HG03432 (cell line): ENCODE measurements around the gene FAM111A.
A peak's percentile ranks its signal among the peaks of the same experiment; 100 is the strongest.

Source experiments
- ATAC-seq: cut with Tn5 transposase; IDR thresholded peaks from one replicate; pipeline ENCODE4 v1.9.1; 2021; ENCODE audit warnings: mild to moderate bottlenecking, moderate library complexity; ENCODE audit not compliant: unreplicated experiment

FAM111A gene

DNA sequence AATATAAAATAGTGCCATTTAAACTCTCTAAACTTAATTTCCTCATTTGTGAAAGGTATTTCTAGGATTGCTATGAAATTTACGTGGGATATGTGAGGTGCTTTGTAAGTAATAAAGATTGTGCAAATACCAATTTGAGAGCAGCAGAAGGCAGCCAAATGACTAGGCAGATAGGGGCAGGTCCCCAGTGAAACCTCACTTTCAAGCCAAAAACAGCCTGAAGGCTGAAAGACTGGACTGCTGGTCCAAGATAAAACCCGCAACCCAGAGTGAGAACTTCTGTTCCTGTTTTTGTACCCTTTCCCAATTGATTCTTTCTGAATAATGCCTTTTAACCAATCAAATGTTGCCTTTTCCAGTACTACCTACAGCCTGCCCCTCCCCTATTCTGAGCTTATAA, 36.5 kb downstream of the FAM111A start:
- ATAC-seq = no peak

DNA sequence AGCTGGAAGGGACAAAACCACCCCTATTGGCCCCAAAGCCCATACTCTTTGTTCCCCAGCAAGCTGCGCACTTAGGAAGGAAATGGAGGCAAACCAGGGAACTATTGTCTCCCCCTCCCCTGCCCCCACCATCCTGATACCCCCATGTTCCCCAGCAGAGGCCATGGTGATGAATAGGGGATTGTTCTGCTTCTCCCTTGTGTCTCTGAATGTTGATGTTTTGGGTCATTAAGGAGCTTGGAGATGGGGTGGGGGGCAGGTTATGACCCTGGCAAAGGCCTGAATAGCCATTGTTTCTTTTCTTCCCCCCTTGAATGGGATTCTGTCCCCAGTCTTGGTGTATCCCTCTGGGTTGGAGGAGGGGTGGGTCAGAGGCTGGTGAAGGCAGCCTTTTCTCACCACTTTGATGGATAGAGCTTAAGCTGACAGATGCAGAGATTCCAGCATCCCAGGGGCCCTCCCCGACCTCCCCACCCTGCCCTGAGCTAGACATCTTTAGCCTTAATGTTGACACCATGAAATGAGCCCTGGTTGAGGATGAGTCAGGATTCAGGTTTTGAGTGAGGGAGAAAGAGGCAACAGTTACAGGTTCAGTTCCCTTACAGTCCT, 37.6 kb downstream of the FAM111A start:
- no peak for ATAC-seq

DNA sequence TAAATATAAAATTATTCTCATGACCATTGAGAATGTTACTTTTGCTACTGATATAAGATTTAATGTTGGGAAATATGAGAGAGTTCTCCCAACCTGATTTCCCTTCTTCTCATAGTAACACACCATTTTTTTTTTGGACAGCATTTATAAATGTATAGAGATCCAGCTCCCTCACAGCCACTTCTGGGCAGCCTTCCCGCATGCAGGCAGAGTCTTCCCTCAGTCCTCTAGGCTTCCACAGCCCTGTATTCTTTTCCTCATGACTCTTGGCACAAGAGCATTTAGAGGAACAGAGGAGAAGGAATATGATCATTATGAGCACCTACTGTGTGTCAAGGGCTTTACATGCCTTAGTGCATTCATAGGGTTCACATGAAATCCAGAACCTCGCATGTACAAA, 38.3 kb downstream of the FAM111A start:
- ATAC-seq = no peak

DNA sequence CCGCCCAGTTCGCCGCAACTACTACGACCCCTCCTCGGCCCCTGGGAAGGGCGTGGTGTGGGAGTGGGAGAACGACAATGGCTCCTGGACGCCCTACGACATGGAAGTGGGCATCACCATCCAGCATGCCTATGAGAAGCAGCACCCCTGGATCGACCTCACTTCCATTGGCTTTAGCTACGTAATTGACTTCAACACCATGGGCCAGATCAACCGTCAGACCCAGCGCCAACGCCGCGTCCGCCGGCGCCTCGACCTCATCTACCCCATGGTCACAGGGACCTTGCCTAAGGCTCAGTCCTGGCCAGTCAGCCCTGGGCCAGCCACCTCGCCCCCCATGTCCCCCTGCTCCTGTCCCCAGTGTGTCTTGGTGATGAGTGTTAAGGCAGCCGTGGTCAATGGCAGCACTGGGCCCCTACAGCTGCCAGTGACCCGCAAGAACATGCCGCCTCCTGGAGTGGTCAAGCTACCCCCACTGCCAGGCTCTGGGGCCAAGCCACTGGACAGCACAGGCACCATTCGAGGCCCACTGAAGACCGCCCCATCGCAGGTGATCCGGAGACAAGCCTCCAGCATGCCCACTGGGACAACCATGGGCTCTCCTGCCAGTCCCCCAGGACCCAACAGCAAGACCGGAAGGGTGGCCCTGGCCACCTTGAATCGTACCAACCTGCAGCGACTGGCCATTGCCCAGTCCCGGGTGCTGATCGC, 39.2 kb downstream of the FAM111A start:
- ATAC-seq = no peak

DNA sequence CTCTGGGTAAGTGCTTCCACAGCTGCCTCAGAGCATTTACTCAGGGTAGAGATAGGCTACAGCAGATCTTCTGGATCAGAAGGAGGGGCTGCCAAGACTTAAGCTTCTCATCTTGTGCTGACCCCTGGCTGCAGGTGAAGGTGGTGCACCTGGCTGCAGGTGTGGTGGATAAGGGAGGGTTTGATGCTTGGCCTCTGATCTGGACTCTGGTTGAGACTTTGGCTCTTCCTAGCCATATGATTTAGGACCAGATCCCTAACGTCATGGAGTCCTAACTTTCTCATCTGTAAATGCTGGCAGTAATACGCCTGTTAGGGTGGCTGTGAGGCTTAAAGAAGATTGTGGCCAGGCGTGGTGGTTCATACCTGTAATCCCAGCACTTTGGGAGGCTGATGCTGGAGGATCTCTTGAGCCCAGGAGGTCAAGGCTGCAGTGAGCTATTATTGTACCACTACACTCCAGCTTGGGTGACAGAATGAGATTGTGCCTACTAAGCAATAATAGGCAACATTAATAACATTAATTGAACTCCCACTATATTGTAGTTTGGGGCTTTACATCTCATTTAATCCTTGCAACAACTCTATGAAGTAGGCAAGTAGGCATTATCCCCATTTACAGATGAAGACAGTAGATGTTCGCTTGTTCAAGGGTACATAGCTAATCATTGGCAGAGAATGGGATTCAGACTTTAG, 39.9 kb downstream of the FAM111A start:
- no peak for ATAC-seq

DNA sequence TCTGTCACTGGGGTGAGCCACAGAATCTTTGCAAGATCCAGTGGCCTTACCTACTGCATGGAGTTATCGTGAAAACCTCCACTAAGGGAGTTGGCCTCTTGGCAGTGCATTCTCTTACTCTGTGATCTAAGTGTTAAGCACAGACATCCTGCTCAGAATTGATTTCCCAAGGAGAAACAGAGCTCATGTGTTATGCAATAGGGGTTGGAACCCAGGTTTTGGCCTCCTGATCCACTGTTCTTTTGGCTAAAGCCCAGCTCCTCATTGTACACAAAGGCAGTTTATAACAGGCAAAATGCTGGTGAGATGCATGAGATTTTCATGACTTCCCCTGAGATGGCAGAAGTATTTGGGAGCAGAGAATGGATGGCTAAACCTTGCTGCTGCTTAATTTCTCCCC, 41.1 kb downstream of the FAM111A start:
- ATAC-seq = no peak

DNA sequence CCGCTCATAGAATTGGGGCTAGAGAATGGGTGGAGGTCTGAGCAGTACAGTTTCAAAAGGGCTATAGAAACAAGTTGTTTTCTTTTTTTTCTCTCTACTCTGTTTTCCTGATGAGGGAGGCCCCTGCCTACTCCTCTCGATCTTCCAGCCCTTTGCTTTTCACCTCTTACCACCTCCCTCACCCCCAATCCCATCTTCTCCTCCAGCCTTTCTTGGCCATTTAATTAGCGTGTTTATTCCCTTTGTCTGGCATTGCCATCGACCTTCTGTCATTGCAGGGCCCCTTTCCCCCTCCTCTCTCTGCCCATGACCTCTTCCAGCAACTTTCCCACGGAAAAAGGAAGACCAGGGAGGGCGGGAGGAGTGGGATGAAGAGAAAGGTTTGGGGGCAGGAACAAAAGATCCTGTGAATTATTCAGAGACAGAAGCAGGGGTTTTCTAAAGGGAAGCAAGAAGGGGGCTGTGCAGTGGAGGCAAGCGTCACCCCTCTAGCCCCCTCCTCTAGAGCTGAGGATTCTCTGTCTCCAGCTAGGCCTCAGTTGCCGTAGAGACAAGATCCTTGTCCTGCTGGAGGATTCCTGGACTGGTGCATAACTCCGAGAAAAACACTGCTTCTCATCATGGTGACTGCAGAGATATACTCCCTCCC, 42.2 kb downstream of the FAM111A start:
- no peak for ATAC-seq

DNA sequence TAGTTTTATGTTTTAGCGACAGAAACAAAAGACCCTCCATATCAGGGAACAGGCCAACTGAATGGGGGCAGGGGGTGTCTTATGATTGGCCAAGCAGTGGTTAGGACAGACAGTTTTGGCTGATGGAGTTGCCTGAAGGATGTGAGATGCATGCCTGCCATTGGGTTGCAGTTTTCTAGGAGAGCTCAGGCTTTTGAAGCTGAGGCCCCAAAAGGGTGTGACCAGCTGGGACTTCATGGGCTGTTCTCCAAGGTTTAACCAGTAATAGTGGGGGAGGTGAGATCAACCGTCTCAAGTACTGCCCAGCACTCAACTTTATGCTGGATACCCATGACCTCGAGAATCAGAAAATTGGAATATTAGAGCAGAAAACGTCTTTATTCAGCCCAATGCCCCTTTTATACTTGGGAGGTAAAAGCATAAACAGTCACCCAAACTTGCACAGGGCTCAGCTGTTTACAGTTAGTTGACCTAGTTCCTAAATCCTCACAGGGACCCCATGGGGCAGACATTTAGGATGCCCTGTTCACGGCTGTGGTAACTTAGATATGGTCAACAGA, 42.8 kb downstream of the FAM111A start:
- ATAC-seq = no peak

DNA sequence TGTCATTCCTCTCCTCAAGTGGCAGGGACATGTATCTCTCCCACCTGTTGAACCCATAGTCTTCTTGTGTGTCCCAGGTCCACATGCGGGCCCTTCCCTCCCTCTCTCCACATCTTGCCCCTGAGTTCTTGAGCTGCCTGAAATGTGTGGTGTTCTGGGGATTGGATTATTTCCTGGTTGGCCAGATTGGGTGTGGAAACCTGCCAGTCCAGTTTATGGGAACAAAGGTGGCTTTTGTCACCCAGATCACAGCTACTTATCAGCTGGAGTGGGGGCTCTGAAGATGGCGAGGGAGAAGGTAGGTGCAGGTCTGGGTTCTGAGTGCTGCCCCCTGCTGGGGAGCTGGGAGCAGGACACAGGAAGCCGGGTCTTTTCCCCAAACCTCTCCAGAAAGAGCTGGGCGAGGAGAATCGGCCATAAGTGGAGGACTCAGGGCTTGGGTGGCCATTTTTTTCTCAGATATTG, 43.5 kb downstream of the FAM111A start:
- peak; percentile 77 for ATAC-seq

DNA sequence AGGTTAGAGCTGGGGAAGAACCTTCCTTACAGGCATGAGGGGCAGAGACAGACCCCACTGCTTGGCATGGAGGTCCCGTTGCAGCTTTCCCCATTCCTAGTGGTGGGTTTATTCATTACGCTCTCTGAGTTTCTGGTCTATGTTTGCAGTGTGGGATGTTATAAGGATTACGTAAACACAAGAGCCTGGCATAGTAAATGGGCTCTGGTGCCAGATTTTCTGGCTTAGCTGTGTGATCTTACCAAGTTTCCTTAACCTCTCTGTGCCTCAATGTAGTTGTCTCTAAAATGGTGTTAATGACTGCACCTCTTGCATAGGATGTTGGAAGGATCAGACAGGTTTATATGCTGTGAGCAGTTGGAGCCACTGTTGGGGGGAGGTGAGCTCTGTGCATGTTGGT, 44.4 kb downstream of the FAM111A start:
- no peak for ATAC-seq

DNA sequence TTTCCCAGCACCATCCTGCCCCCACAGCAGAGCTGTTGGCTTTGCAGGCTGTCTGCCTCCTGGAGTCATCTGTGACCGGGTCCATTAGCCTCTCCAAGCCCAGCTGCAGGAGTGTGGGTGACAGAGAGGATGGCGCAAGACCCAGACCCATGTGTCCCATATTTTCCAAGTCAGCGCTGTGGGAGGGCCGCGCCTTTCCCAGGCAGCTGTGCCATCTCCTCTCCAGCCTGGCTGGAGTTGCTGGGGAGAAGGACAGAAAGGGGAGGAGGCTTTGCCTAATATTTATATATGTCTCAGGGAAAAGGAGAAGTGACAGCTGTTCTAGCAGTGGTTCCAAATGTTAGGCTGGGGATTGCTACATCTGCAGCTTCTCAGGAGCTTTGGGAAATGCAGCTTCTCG, 44.9 kb downstream of the FAM111A start:
- ATAC-seq = no peak

DNA sequence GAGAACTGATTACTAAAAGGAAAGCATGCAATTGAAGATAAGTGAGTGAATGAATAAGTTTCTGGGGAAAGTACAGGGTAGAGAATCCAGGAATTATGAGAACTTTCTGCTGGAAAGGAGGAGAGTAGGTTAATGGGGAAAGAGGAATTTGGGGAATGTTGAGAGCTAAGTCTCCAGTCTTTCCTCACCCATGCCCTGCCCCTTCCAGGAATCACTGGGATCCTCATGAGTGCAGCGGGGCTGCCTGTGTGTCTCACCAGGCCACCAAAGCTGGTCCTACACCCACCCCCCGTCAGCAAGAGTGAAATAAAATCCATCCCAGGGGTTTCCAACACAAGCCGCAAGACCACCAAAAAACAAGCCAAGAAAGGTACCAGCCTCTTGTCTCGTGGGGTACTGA, 46.3 kb downstream of the FAM111A start:
- no peak for ATAC-seq

DNA sequence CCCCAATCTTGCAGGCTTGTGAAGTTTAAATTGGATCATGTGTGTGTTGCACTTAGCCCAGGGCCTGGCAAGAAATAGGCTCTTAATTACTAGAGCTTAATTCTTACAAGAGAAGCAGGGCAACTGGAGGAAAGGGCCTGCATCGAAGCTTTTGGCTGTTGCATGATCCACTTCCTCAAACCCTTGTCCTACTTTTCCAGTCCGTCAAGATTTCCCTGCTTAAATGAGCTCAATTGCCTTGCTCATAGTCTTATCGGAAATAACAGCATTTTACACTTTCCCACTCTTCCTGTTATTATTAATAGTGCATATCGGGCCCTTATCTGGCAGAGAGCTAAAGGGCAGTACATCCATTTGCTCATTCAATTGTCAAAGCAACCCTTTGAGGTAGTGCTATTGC, 47.3 kb downstream of the FAM111A start:
- no peak for ATAC-seq

DNA sequence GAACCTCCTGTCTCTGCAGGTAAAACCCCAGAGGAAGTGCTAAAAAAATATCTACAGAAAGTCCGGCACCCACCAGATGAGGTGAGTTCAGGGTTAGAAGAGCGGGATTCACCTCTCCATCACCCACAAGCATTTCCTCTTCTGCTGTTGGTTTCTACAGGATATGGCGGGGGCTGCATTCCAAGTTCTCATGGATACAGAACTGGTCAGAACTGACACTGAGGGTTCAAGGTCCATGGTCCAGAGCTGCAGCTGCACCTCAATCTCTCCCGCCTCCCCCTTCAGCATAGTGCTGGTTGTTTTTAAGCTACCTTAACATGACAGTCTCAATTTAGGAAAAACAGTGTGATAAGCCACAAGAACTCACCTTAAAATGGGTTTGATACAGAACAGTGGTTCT, 48.4 kb downstream of the FAM111A start:
- ATAC-seq = no peak

DNA sequence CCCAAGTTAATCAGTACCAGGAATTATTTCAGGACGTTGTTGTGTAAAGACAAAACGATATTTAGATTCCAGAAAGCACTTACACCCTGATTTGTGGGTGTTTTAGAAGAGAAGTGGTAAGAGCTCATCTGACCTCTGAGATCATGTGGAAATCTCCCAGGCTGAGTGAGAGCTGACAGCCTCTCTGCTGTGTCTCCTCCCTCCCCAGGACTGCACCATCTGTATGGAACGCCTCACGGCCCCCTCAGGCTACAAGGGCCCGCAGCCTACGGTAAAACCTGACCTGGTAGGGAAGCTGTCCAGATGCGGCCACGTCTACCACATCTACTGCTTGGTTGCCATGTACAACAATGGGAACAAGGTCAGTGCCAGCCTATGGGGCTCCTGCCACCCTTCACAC, 49.2 kb downstream of the FAM111A start:
- no peak for ATAC-seq

DNA sequence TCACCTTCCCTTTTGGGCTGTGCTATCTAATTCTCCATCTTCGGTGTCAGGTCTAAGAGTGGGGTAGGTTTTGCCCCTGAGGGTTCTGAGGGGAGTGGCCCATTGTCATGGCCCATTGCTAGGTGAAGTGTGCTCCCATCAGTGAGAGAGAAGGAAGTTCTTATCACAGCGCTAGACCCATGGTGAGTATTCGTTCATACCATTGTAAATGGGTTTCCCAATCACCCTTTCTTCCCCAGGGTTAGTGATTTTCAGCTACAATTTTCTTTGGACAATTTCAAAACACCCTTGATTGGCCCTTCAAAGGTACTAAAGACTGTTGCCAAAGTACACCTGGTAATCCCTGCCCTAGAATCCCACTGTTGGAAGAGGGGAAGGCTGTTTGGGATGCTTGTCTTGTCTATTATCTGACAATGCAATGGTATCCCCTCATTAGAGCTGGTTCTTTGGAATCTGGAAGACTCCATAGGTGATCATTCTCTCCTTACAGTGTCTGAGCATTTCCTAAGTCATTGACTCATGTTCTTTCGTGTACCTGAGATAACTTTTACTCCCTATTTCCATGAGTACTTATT, 49.9 kb downstream of the FAM111A start:
- ATAC-seq = no peak

DNA sequence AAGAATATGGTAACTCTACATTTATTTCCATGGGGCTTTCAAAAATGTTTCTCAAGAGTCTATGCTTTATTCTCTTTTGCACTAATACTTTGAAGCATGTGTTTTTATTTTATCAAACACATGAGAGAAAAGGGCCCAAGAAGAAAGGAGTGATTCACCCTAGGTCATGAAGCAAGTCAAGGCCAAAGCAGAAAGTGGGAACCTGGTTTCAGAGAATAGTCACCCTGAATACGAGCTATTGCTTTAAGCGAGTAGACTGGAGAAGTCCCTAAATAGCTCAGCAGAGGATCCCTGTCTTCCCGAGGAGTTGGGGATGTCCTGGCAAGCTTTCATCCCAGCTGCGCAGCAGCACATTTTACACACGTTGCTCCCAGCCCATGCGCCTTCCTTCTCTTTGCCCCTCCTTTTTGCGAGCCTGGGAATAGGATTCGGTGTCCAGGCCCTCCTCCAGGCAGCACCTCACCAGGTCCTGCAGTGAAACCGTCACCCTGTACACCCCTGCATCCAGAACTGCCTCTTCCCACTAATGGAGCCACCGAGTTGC, 51.0 kb downstream of the FAM111A start:
- ATAC-seq = no peak

DNA sequence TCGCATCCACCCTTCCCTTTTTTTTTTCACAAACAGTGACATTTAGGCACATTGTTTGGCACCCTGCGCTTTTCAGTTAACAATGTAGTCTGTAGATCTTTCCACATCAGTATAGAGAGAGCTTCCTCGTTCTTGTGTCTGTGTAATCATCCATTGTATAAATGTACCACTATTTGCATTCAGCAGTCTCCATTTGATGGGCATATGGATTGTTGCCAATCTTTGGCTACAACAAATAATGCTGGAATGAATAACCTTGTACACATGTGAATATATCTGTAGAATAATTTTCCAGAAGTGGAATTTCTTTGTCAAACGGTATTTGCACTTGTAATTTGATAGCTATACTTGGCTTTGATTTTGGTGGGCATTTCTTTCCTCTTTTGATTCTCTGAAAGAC, 52.9 kb downstream of the FAM111A start:
- no peak for ATAC-seq

DNA sequence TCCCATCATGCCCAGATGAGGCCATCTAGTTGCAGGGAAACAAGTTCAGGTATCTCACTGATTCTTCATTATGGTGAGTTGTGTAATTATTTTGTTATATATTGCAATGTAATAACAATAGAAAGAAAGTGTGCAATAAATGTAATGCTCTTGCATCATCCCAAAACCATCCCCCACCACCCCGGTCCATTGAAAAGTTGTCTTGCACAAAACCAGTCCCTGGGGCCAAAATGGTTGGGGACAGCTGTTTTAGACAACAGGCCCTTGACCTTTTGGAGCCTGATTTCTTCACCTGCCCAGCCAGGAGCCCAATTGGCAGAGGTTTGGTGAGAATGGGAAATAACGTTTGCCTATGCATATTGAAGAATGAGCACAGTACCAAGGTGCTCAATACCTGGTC, 54.1 kb downstream of the FAM111A start:
- no peak for ATAC-seq

DNA sequence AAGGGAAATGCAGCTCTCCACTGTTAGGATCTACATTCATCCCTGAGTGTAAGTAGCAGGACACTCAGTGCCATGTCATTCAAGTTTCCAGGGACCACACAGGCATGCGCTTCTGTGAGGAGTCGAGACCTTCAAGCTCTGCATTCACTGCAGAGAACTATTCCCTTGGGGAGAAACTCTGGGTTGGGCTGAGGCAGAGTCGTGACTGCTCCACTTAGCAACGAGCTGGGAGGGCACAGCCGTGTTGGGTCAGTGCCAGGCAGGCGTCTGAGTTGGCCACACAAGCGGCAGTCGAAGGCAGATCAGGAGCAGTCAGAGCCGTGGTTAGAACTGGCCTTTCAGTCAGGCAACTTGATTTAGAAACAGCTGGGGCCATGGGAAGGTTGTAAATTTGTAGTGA, 55.3 kb downstream of the FAM111A start:
- ATAC-seq = no peak

DNA sequence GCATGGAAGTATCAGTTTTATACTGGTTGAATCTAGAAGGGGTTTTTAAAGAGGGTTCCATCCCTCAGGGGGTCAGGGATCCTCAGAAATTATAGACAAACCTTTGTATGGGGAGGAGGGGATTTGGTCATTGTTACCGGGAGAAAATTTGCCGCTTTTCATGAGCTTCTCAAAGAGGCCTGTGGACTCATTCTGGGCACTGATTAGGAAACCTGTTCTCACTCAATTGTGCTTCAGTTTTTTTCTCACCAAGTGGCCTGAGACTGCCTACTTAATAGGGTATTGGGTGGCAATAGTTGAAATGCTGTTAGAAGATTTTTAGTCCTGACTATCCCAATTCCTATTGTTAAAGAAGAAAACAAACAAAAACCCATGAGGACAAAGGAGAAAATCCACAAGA, 56.1 kb downstream of the FAM111A start:
- no peak for ATAC-seq
